ENCODE data around the gene ANXA3.

DNA sequence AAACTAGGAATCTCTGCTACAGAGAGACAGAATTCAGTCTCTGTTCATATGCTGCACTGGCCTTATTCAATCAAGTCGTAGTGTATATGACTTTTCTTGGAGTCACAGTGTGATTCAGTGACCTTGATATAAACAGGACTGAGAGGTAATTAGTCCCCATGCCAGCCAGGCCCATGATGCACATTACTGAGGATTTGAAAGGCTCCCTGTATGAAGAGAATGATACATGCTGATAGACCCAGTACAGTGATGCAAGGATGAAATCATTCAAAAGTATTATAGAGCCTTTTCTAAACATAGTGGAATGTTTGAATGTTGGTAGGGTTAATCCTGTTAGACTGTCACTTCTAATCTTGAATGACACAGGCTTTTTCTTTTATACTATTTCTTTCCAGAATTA is 34.1 kb downstream of the ANXA3 start:
- TF ChIP-seq POLR2A (IDR thresholded peaks at IDR 0.05; ENCODE audit: low read length) (no peak), GATA1 (IDR thresholded peaks at IDR 0.05; ENCODE audit: low read depth, low read length) (no peak)

All from erythroblast (primary cell).